Measurements from ENCODE around the gene NSDHL. TPM values are rescaled to one million over a fixed set of nuclear protein-coding genes. Genes with fewer than 3 reads are reported as not detected.

NSDHL gene
- total RNA-seq, 1 experiment from 2014 or later: 22.1 TPM

- DNase-seq (ENCODE audit: low read depth, low spot score): no peak
- intact Hi-C loops (cut with micrococcal nuclease): no loop called here
- no peaks in the 10 kb centered on the region for H3K79me2 ChIP-seq (ENCODE audit: insufficient read depth, low read length)
- H3K27me3 ChIP-seq (ENCODE audit: insufficient read depth, low read length): no peaks in the 10 kb centered on the region
- CTCF ChIA-PET: no interaction called here
- no peaks in the 10 kb centered on the region for H3K9me3 ChIP-seq (ENCODE audit: control insufficient read depth in 1 of 2, insufficient read depth in 1 of 2, low read depth in 1 of 2, low read length in 2 of 2)
- ATAC-seq: peak; percentile 46; the same call in 1 of the 2 replicates
- no peak overlapping the region for H3K4me2 ChIP-seq (ENCODE audit: low read length)
- H2AFZ ChIP-seq (ENCODE audit: low read depth, low read length, poor library complexity, severe bottlenecking): no peak overlapping the region
- no peaks in the 10 kb centered on the region for H3K9me2 ChIP-seq (ENCODE audit: insufficient read depth)
- POLR2A ChIA-PET: no interaction called here
- H3K4me3 ChIP-seq (replicated peaks in 1 of 2; ENCODE audit: low read depth in 1 of 2, low read length in 2 of 2): no peak overlapping the region
- no peaks in the 10 kb centered on the region for H4K20me1 ChIP-seq (ENCODE audit: insufficient read depth)
- no peaks in the 10 kb centered on the region for H3K4me1 ChIP-seq (ENCODE audit: control insufficient read depth in 1 of 2, insufficient read depth in 2 of 2, low read length in 2 of 2)
- no peak overlapping the region for H3K27ac ChIP-seq (ENCODE audit: low read depth, low read length)
- RAD21 ChIA-PET (ENCODE audit: low non-redundant PET in 1 of 2, low total read pairs in 2 of 2, uncharacterized antibody in 2 of 2, unreplicated experiment in 2 of 2): no interaction called here
- TF ChIP-seq ZNF274 (IDR thresholded peaks at IDR 0.05; ENCODE audit: low read depth, low read length) (no peak), CTCF (IDR thresholded peaks at IDR 0.05 in 2 of 3, conservative IDR thresholded peaks at IDR 0.05 in 1 of 3; ENCODE audit: borderline replicate concordance in 1 of 3, insufficient read depth in 1 of 3, low read depth in 2 of 3, low read length in 2 of 3) (peak; percentile 7 to 23 (median 15); a peak in 1 of 6 replicates)
- H3K36me3 ChIP-seq (ENCODE audit: control insufficient read depth in 1 of 2, insufficient read depth in 2 of 2, low read length in 2 of 2): no peaks in the 10 kb centered on the region; a peak in 1 of 4 replicates
- no peak overlapping the region for H3K9ac ChIP-seq (ENCODE audit: low read length)
- no TSS peak for BruUV-seq (replicated peaks)
These were observed 39.1 kb downstream of the NSDHL start for GRCh38 chrX:152869972-152870371.

GRCh38 chrX:152871260-152871659 lies 40.4 kb downstream of the NSDHL start:
- Histone ChIP-seq H3K4me3 (replicated peaks in 1 of 2; ENCODE audit: low read depth in 1 of 2, low read length in 2 of 2) (no peak overlapping the region), H4K20me1 (ENCODE audit: insufficient read depth) (no peaks in the 10 kb centered on the region), H3K4me2 (ENCODE audit: low read length) (no peak overlapping the region), H3K27ac (ENCODE audit: low read depth, low read length) (no peak overlapping the region), H3K27me3 (ENCODE audit: insufficient read depth, low read length) (no peaks in the 10 kb centered on the region), H3K9ac (ENCODE audit: low read length) (no peak overlapping the region), H3K4me1 (ENCODE audit: control insufficient read depth in 1 of 2, insufficient read depth in 2 of 2, low read length in 2 of 2) (no peaks in the 10 kb centered on the region), H3K79me2 (ENCODE audit: insufficient read depth, low read length) (no peaks in the 10 kb centered on the region), H3K9me2 (ENCODE audit: insufficient read depth) (no peaks in the 10 kb centered on the region), H3K36me3 (ENCODE audit: control insufficient read depth in 1 of 2, insufficient read depth in 2 of 2, low read length in 2 of 2) (no peaks in the 10 kb centered on the region; a peak in 1 of 4 replicates), H2AFZ (ENCODE audit: low read depth, low read length, poor library complexity, severe bottlenecking) (no peak overlapping the region), H3K9me3 (ENCODE audit: control insufficient read depth in 1 of 2, insufficient read depth in 1 of 2, low read depth in 1 of 2, low read length in 2 of 2) (no peaks in the 10 kb centered on the region)
- TF ChIP-seq FOSL1 (IDR thresholded peaks at IDR 0.05; ENCODE audit: low read depth): no peak
- ChIA-PET CTCF (no interaction called here), POLR2A (no interaction called here), RAD21 (ENCODE audit: low non-redundant PET in 1 of 2, low total read pairs in 2 of 2, uncharacterized antibody in 2 of 2, unreplicated experiment in 2 of 2) (no interaction called here)
- intact Hi-C loops (cut with micrococcal nuclease): no loop called here
- no TSS peak for BruUV-seq (replicated peaks)
- ATAC-seq (no peak), DNase-seq (ENCODE audit: low read depth, low spot score) (no peak)
